Tibial nerve (tissue), 4 donors: ENCODE data around the gene TSC22D4.
"Not testable (repeated sequence)": the region's sequence is repeated elsewhere in the genome, so short reads cannot be mapped to it uniquely, and the experiment has no call there.

Experiments
- CTCF ChIP-seq, 5 experiments: fragments of 200-600 bp in 3 of 5; fragments of 450-650 bp in 2 of 5; sonication (generic) in 3 of 5; IDR thresholded peaks; one replicate each; pipeline ENCODE4 v1.5.1; 2016 to 2019; ENCODE audit warnings: antibody characterized with exemption in 5 of 5, mild to moderate bottlenecking in 3 of 5, moderate library complexity in 2 of 5
- EP300 ChIP-seq, 2 donors: sonication (generic); formaldehyde crosslinking; IDR thresholded peaks; one replicate each; pipeline ENCODE4 v1.6.1; 2017; ENCODE audit warnings: antibody characterized with exemption in 2 of 2, mild to moderate bottlenecking in 1 of 2

- TF ChIP-seq CTCF, EP300 (IDR thresholded peaks at IDR 0.05): not testable (repeated sequence)
These were observed 25.0 kb upstream of the TSC22D4 start for GRCh38 chr7:100504031-100504430.
